HG02981 (cell line): ENCODE measurements around the gene GBF1.
"Not testable (repeated sequence)": the region's sequence is repeated elsewhere in the genome, so short reads cannot be mapped to it uniquely, and the experiment has no call there.

Source experiments
- ATAC-seq: cut with Tn5 transposase; IDR thresholded peaks from one replicate; pipeline ENCODE4 v1.9.1; 2021; ENCODE audit warnings: mild to moderate bottlenecking, moderate library complexity; ENCODE audit not compliant: unreplicated experiment

Gene GBF1

GRCh38 chr10:102233997-102234396, 11.3 kb upstream of the GBF1 start:
- ATAC-seq = no peak

GRCh38 chr10:102234888-102235597, 10.3 kb upstream of the GBF1 start:
- no peak for ATAC-seq

GRCh38 chr10:102235598-102235920, 9.8 kb upstream of the GBF1 start:
- no peak for ATAC-seq

- no peak for ATAC-seq
These were observed 9.3 kb upstream of the GBF1 start for GRCh38 chr10:102236006-102236405.

GRCh38 chr10:102237711-102238252, 7.5 kb upstream of the GBF1 start:
- no peak for ATAC-seq

GRCh38 chr10:102240467-102241031, 4.8 kb upstream of the GBF1 start:
- no peak for ATAC-seq

GRCh38 chr10:102241032-102241443, 4.3 kb upstream of the GBF1 start:
- no peak for ATAC-seq

- peak; percentile 39 for ATAC-seq
These were observed 3.8 kb upstream of the GBF1 start, which contains the start of gene PITX3 for GRCh38 chr10:102241444-102242117. Gene PITX3 (minus strand): TSS chr10:102241512. CDS start chr10:102232080, 9,432 bp downstream.

- no peak for ATAC-seq
These were observed 3.2 kb upstream of the GBF1 start for GRCh38 chr10:102242118-102242485.

GRCh38 chr10:102243309-102243708, 2.0 kb upstream of the GBF1 start:
- no peak for ATAC-seq

GRCh38 chr10:102245932-102246251, 560 bp downstream of the GBF1 start:
- ATAC-seq = no peak

GRCh38 chr10:102246261-102246660, 929 bp downstream of the GBF1 start:
- ATAC-seq = no peak

- no peak for ATAC-seq
These were observed 2.4 kb downstream of the GBF1 start for GRCh38 chr10:102247734-102248133.

GRCh38 chr10:102252508-102252907, 7.2 kb downstream of the GBF1 start:
- ATAC-seq = not testable (repeated sequence)

- no peak for ATAC-seq
These were observed 9.1 kb downstream of the GBF1 start for GRCh38 chr10:102254426-102254825.

GRCh38 chr10:102255404-102255803, 10.1 kb downstream of the GBF1 start:
- ATAC-seq = no peak

- no peak for ATAC-seq
These were observed 15.9 kb downstream of the GBF1 start for GRCh38 chr10:102261196-102261595.

GRCh38 chr10:102261842-102262241, 16.5 kb downstream of the GBF1 start:
- ATAC-seq = no peak

GRCh38 chr10:102262744-102263370, 17.5 kb downstream of the GBF1 start:
- ATAC-seq = no peak

- ATAC-seq = no peak
These were observed 19.0 kb downstream of the GBF1 start for GRCh38 chr10:102264371-102264770.

- ATAC-seq = no peak
These were observed 21.3 kb downstream of the GBF1 start for GRCh38 chr10:102266670-102267069.

- no peak for ATAC-seq
These were observed 22.4 kb downstream of the GBF1 start for GRCh38 chr10:102267748-102268147.
